GM12878 (cell line): ENCODE measurements around the gene SNCG. TPM values are rescaled to one million over a fixed set of nuclear protein-coding genes. Genes with fewer than 3 reads are reported as not detected.
A peak's percentile ranks its signal among the peaks of the same experiment; 100 is the strongest.

Experiments
- IKZF1 ChIP-seq: fragments of 450-650 bp; conservative IDR thresholded peaks from 2 replicates; pipeline ENCODE4 v1.6.1; 2017; ENCODE audit warnings: antibody characterized with exemption, mild to moderate bottlenecking
- PRDM15 ChIP-seq: fragments of 450-650 bp; formaldehyde crosslinking; IDR thresholded peaks from 2 replicates; pipeline ENCODE4 v1.4.0; 2020; ENCODE audit warnings: mild to moderate bottlenecking, moderate library complexity
- SRF ChIP-seq, 2 experiments: IDR thresholded peaks; 2 replicates each; pipeline ENCODE4 v1.6.1; 2011; ENCODE audit warnings: low read depth in 2 of 2, low read length in 2 of 2, mild to moderate bottlenecking in 1 of 2, moderate library complexity in 1 of 2
- TCF3 ChIP-seq: IDR thresholded peaks from 2 replicates; pipeline ENCODE4 v1.6.1; 2012; ENCODE audit warnings: low read depth, mild to moderate bottlenecking, low read length, borderline replicate concordance; ENCODE audit not compliant: insufficient read depth
- polyA plus RNA-seq, 11 experiments: library from polyadenylated mRNA; depleted of rRNA in 4 of 11; unstranded in 6 of 11; stranded (reverse) in 5 of 11; fragments of >200 nt; fragmentation: Nextera tagmentation in 4 of 11; fragmentation: Illumina TruSeq in 1 of 11; extraction: Ambion mirVana in 4 of 11; extraction: Trizol in 1 of 11; gene quantifications; 1 replicate in 1 of 11; 2 replicates in 10 of 11; pipeline versions ENCODE4 v1.2.1 to v1.2.3, GENCODE V29; 2011 to 2016; ENCODE audit warnings: inconsistent platforms in 2 of 11, missing spikeins in 2 of 11, low read depth in 1 of 11
- total RNA-seq, 4 experiments: library from RNA; depleted of rRNA in 3 of 4; stranded (reverse); fragments of >200 nt in 3 of 4; fragmentation: Illumina TruSeq in 1 of 4; extraction: Trizol in 1 of 4; gene quantifications; 2 replicates each; pipeline versions ENCODE4 v1.2.1 to v1.2.3, GENCODE V29; 2013 to 2021

Gene SNCG
- total and polyA plus RNA-seq, 10 of the 15 experiments (the other 5 are each of a cell fraction or from before 2014, with no cell fraction given) = 0.22 to 1.3 (median 0.42) TPM; not detected in 6

- TF ChIP-seq SRF (IDR thresholded peaks at IDR 0.05; ENCODE audit: low read depth in 2 of 2, low read length in 2 of 2) = no peak
- peak; percentile 26; the same call in 1 of the 2 replicates for TF ChIP-seq IKZF1
- TF ChIP-seq PRDM15 (CRISPR knock-in tag) = no peak
- no peak for TF ChIP-seq TCF3
Measured at GRCh38 chr10:86945361-86946212, 12.8 kb upstream of the SNCG start (continued).
